Small intestine (tissue), 7 donors: Measurements from ENCODE around the gene PDZRN4. TPM values are rescaled to one million over a fixed set of nuclear protein-coding genes. Genes with fewer than 3 reads are reported as not detected.

Experiments
- DNase-seq, 2 donors: peaks; one replicate each; pipeline versions ENCODE4 v3.0.0 to v3.0.0-alpha.2; 2013
- FAIRE-seq: peaks from 2 replicates; lab custom pipeline; 2012; peaks lifted over from hg19 to GRCh38; lab: Jason Lieb, UNC
- H3K27ac ChIP-seq, 3 donors: one replicate each; pipeline ENCODE4 v1.5.1; 2013; ENCODE audit warnings: low read length in 2 of 3, mild to moderate bottlenecking in 2 of 3, control low read depth in 1 of 3, inconsistent platforms in 1 of 3, low read depth in 1 of 3, moderate library complexity in 1 of 3
- H3K27me3 ChIP-seq, 3 donors: one replicate each; pipeline ENCODE4 v1.6.1; 2013; ENCODE audit warnings: low read length in 3 of 3, inconsistent platforms in 1 of 3; ENCODE audit not compliant: control insufficient read depth in 3 of 3, insufficient read depth in 3 of 3
- H3K36me3 ChIP-seq, 3 donors: one replicate each; pipeline ENCODE4 v1.6.1; 2013; ENCODE audit warnings: low read length in 3 of 3, inconsistent platforms in 1 of 3, low read depth in 1 of 3, mild to moderate bottlenecking in 1 of 3, moderate library complexity in 1 of 3; ENCODE audit not compliant: control insufficient read depth in 3 of 3, insufficient read depth in 2 of 3
- H3K4me1 ChIP-seq, 3 donors: one replicate each; pipeline ENCODE4 v1.6.1; 2013; ENCODE audit warnings: low read length in 2 of 3, inconsistent platforms in 1 of 3, low read depth in 1 of 3, mild to moderate bottlenecking in 1 of 3, moderate library complexity in 1 of 3; ENCODE audit not compliant: control insufficient read depth in 3 of 3, insufficient read depth in 2 of 3
- H3K4me3 ChIP-seq, 3 donors: one replicate each; pipeline ENCODE4 v1.5.1; 2013; ENCODE audit warnings: low read length in 3 of 3, control low read depth in 1 of 3, inconsistent platforms in 1 of 3, low read depth in 1 of 3, mild to moderate bottlenecking in 1 of 3, moderate library complexity in 1 of 3
- H3K9me3 ChIP-seq, 2 donors: one replicate each; pipeline ENCODE4 v1.6.1; 2013; ENCODE audit warnings: low read depth in 1 of 2, low read length in 1 of 2; ENCODE audit not compliant: control insufficient read depth in 2 of 2, insufficient read depth in 1 of 2
- WGBS, 3 donors: extraction: QIAGEN DNeasy Blood & Tissue Kit; methylation state at CpG; one replicate each; pipeline ENCODE4 v1.1.7; 2013; 5-methylcytosine and 5-hydroxymethylcytosine counted together
- polyA plus RNA-seq, 4 donors: library from polyadenylated mRNA; stranded (reverse) in 3 of 4; unstranded in 1 of 4; fragments of 200-250 nt in 3 of 4; fragments of 120-200 nt in 1 of 4; gene quantifications; one replicate each; pipeline versions ENCODE4 v1.2.1 to v1.2.3, GENCODE V29; 2013
- donor health status: healthy with polysubstance abuse.
- donor health status: control.
- donor health status: control.
- donor health status: Bipolar disorder and iron deficiency.
- donor health status: healthy.

Gene PDZRN4
- polyA plus RNA-seq, 4 donors, result 0.27 to 0.88 (median 0.27) TPM; not detected in 1

- Histone ChIP-seq H3K4me1 (no peaks in the 10 kb centered on the region), H3K4me3 (no peak overlapping the region), H3K36me3 (no peaks in the 10 kb centered on the region), H3K27me3 (no peaks in the 10 kb centered on the region), H3K27ac (no peak overlapping the region), H3K9me3 (no peaks in the 10 kb centered on the region)
- DNase-seq, result no peak
- no peak for FAIRE-seq
- WGBS, 3 donors, result 96% methylated on average over 17 of the region's 17 CpGs
These were observed 385.3 kb downstream of the PDZRN4 start for GRCh38 chr12:41573445-41573844.

- Histone ChIP-seq H3K36me3 (no peaks in the 10 kb centered on the region), H3K4me3 (no peak overlapping the region), H3K27me3 (no peaks in the 10 kb centered on the region), H3K27ac (no peak overlapping the region), H3K9me3 (no peaks in the 10 kb centered on the region), H3K4me1 (no peaks in the 10 kb centered on the region)
- WGBS, 3 donors, result 63 to 80% (median 67%) methylated on average over 1 of the region's 1 CpG
- DNase-seq (no peak), FAIRE-seq (no peak)
These were observed 388.8 kb downstream of the PDZRN4 start for GRCh38 chr12:41576925-41577324.

- no peak overlapping the region for H3K4me3 ChIP-seq
These were observed 389.9 kb downstream of the PDZRN4 start for GRCh38 chr12:41577995-41578394.

GRCh38 chr12:41585784-41586183 is 397.7 kb downstream of the PDZRN4 start:
- Histone ChIP-seq H3K4me1 (no peaks in the 10 kb centered on the region), H3K36me3 (no peaks in the 10 kb centered on the region), H3K4me3 (no peak overlapping the region), H3K27ac (no peak overlapping the region), H3K9me3 (no peaks in the 10 kb centered on the region), H3K27me3 (no peaks in the 10 kb centered on the region)
- 75 to 90% (median 83%) methylated on average over 3 of the region's 3 CpGs for WGBS, 3 donors
- FAIRE-seq (no peak), DNase-seq (no peak)

More at GRCh38 chr12:41577995-41578394, 389.9 kb downstream of the PDZRN4 start:
- FAIRE-seq (no peak), DNase-seq (no peak)
- no peaks in the 10 kb centered on the region for H3K36me3 ChIP-seq
- H3K27me3 ChIP-seq, result no peaks in the 10 kb centered on the region
- no peak overlapping the region for H3K27ac ChIP-seq
- no peaks in the 10 kb centered on the region for H3K4me1 ChIP-seq
- H3K9me3 ChIP-seq, result no peaks in the 10 kb centered on the region

- H3K4me1 ChIP-seq, result no peaks in the 10 kb centered on the region
- H3K27ac ChIP-seq, result no peak overlapping the region
- no peak for FAIRE-seq
- H3K9me3 ChIP-seq, result no peaks in the 10 kb centered on the region
- no peak overlapping the region for H3K4me3 ChIP-seq
- WGBS, 3 donors, result 81 to 86% (median 85%) methylated on average over 1 of the region's 1 CpG
- H3K27me3 ChIP-seq, result no peaks in the 10 kb centered on the region
- H3K36me3 ChIP-seq, result no peaks in the 10 kb centered on the region
- no peak for DNase-seq
These were observed 399.5 kb downstream of the PDZRN4 start for GRCh38 chr12:41587574-41587973.

GRCh38 chr12:41589878-41590277 is 401.8 kb downstream of the PDZRN4 start:
- H3K27ac ChIP-seq, result no peak overlapping the region
- no peaks in the 10 kb centered on the region for H3K27me3 ChIP-seq
- DNase-seq (no peak), FAIRE-seq (no peak)
- H3K4me1 ChIP-seq, result no peaks in the 10 kb centered on the region
- no peaks in the 10 kb centered on the region for H3K36me3 ChIP-seq
- 72 to 79% (median 76%) methylated on average over 4 of the region's 4 CpGs for whole genome bisulfite sequencing, 3 donors
- no peaks in the 10 kb centered on the region for H3K9me3 ChIP-seq
- H3K4me3 ChIP-seq, result no peak overlapping the region

GRCh38 chr12:41596190-41596589 is 408.1 kb downstream of the PDZRN4 start:
- H3K4me3 ChIP-seq, result no peak overlapping the region
- H3K4me1 ChIP-seq, result no peaks in the 10 kb centered on the region
- H3K27me3 ChIP-seq, result no peaks in the 10 kb centered on the region
- FAIRE-seq (no peak), DNase-seq (no peak)
- no peak overlapping the region for H3K27ac ChIP-seq
- H3K9me3 ChIP-seq, result no peaks in the 10 kb centered on the region
- WGBS, 3 donors, result 49 to 82% (median 66%) methylated on average over 4 of the region's 4 CpGs
- no peaks in the 10 kb centered on the region for H3K36me3 ChIP-seq

GRCh38 chr12:41604830-41605229 is 416.7 kb downstream of the PDZRN4 start:
- WGBS, 3 donors, result 64 to 69% (median 64%) methylated on average over 3 of the region's 3 CpGs
- FAIRE-seq, result no peak
- DNase-seq, result peak in 1 of 2 donors; percentile 10

GRCh38 chr12:41605545-41606305 is 417.6 kb downstream of the PDZRN4 start:
- Histone ChIP-seq H3K9me3 (no peaks in the 10 kb centered on the region), H3K36me3 (no peaks in the 10 kb centered on the region), H3K4me3 (no peak overlapping the region), H3K27me3 (no peaks in the 10 kb centered on the region), H3K27ac (no peak overlapping the region), H3K4me1 (no peaks in the 10 kb centered on the region)
- FAIRE-seq, result no peak
- WGBS, 3 donors, result 71 to 77% (median 74%) methylated on average over 16 of the region's 16 CpGs
- no peak for DNase-seq

More at GRCh38 chr12:41604830-41605229, 416.7 kb downstream of the PDZRN4 start:
- Histone ChIP-seq H3K27me3 (no peaks in the 10 kb centered on the region), H3K27ac (no peak overlapping the region), H3K4me1 (no peaks in the 10 kb centered on the region), H3K4me3 (no peak overlapping the region), H3K36me3 (no peaks in the 10 kb centered on the region), H3K9me3 (no peaks in the 10 kb centered on the region)
